Panc1 (cell line): ENCODE measurements around the gene INPP5B. TPM values are rescaled to one million over a fixed set of nuclear protein-coding genes. Genes with fewer than 3 reads are reported as not detected.

Experiments used
- ATAC-seq: fragments of 200-7000 bp; cut with Tn5 transposase; 2 replicates; pipeline ENCODE4 v1.9.1; 2020; ENCODE audit warnings: mild to moderate bottlenecking, moderate library complexity
- BruUV-seq: library from RNA; stranded (reverse); fragments of 400-500 nt; replicated peaks from 2 replicates; lab custom pipeline; 2021; lab: Mats Ljungman, UMichigan
- CTCF ChIA-PET: fragments of 300-600 bp; sonication (Branson Sonifier 250); formaldehyde crosslinking; loops from one replicate; lab custom pipeline; 2022; ENCODE audit warnings: antibody characterized with exemption; lab: Charles Lee
- POLR2A ChIA-PET: fragments of 300-600 bp; sonication (Branson Sonifier 250); formaldehyde crosslinking; loops from one replicate; lab custom pipeline; 2022; ENCODE audit warnings: antibody characterized with exemption; lab: Charles Lee
- DNase-seq: peaks from one replicate; pipeline ENCODE4 v3.0.0-alpha.2; 2010; ENCODE audit warnings: low read depth, low spot score
- H3K27ac ChIP-seq: 2 replicates; pipeline ENCODE4 v1.5.1; 2011; ENCODE audit warnings: mild to moderate bottlenecking, low read length, inconsistent platforms
- H3K27me3 ChIP-seq: fragments of 200-500 bp; sonication (Bioruptor generic); 2 replicates; pipeline ENCODE4 v1.6.0; 2014; ENCODE audit warnings: low read length, inconsistent platforms; ENCODE audit not compliant: control insufficient read depth, insufficient read depth
- H3K36me3 ChIP-seq: fragments of 200-500 bp; sonication (Bioruptor generic); 2 replicates; pipeline ENCODE4 v1.5.1; 2014; ENCODE audit warnings: inconsistent platforms, mild to moderate bottlenecking, low read length, moderate library complexity; ENCODE audit not compliant: control insufficient read depth, insufficient read depth
- H3K4me1 ChIP-seq: 2 replicates; pipeline ENCODE4 v1.5.1; 2011; ENCODE audit warnings: inconsistent platforms, mild to moderate bottlenecking, low read length, moderate library complexity; ENCODE audit not compliant: control insufficient read depth, insufficient read depth
- H3K4me3 ChIP-seq, 2 experiments: 2 replicates each; pipeline ENCODE4 v1.5.1; 2011 to 2012; ENCODE audit warnings: low read depth in 2 of 2, low read length in 2 of 2, mild to moderate bottlenecking in 2 of 2, inconsistent platforms in 1 of 2, moderate library complexity in 1 of 2
- H3K9me3 ChIP-seq: fragments of 200-500 bp; sonication (Bioruptor generic); 2 replicates; pipeline ENCODE4 v1.5.1; 2014; ENCODE audit warnings: low read depth, mild to moderate bottlenecking, inconsistent platforms, low read length, moderate library complexity; ENCODE audit not compliant: control insufficient read depth, insufficient read depth
- POLR2AphosphoS5 ChIP-seq: IDR thresholded peaks from 2 replicates; pipeline ENCODE4 v1.6.1; 2012; ENCODE audit warnings: mild to moderate bottlenecking, low read depth, low read length, moderate library complexity
- SIN3A ChIP-seq: IDR thresholded peaks from 2 replicates; pipeline ENCODE4 v1.6.1; 2012; ENCODE audit warnings: low read depth, mild to moderate bottlenecking, low read length, moderate library complexity, borderline replicate concordance; ENCODE audit not compliant: insufficient read depth
- TCF7L2 ChIP-seq: IDR thresholded peaks from 2 replicates; pipeline ENCODE4 v1.6.1; 2011; ENCODE audit warnings: mild to moderate bottlenecking, low read depth, low read length, inconsistent platforms
- in situ Hi-C: cut with HindIII; loops from 2 replicates; pipeline ENCODE4 v1.10.0; 2016; ENCODE audit warnings: low sequenced_read_pairs, low pct_unique_long_range_greater_than_20kb
- intact Hi-C: fragments of 100-400 bp; cut with micrococcal nuclease; formaldehyde crosslinking; loops from one replicate; pipeline ENCODE4 v1.10.0; 2022; ENCODE audit not compliant: unreplicated experiment
- total RNA-seq: library from RNA; stranded (reverse); gene quantifications from one replicate; pipeline ENCODE4 v1.2.1, GENCODE V29; 2021; ENCODE audit not compliant: unreplicated experiment
- TF ChIP-seq, protein P1 (sequence below): fragments of 450-650 bp; IDR thresholded peaks from 2 replicates; pipeline ENCODE4 v1.5.1; 2017; ENCODE audit warnings: mild to moderate bottlenecking
- TF ChIP-seq, protein P2 (sequence below), 2 experiments: IDR thresholded peaks; 2 replicates each; pipeline ENCODE4 v1.6.1; 2011 to 2012; ENCODE audit warnings: low read depth in 2 of 2, control low read depth in 1 of 2, low read length in 1 of 2, mild to moderate bottlenecking in 1 of 2, moderate library complexity in 1 of 2; ENCODE audit not compliant: insufficient read depth in 1 of 2

Gene INPP5B
- total RNA-seq, 1 experiment from 2014 or later, result 17.7 TPM

DNA sequence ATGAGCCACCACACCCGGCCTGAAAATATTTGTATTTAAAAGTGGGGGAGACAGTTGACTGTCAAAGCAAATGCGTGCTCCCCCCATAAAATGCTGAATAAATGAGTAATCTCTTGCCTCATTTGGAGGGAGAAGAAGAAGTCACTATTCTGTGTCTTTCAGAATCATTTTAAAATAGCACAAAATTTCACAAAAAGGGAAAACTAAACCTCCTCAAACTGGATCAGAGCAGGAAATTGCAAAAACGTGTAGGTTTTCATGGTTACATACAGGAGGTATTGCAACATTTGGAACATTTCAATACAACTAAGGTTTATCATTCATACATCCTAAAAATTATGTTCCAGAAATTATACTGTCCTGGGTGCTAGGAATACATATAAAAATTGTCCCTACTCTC lies 101.1 kb downstream of the INPP5B start:
- intact Hi-C loops (no loop called here), in situ Hi-C loops (no loop called here)
- no peak for DNase-seq
- no peak for ATAC-seq
- H3K9me3 ChIP-seq, result no peaks in the 10 kb centered on the region
- no peaks in the 10 kb centered on the region for H3K4me1 ChIP-seq
- H3K4me3 ChIP-seq, result no peak overlapping the region
- POLR2A ChIA-PET, result no interaction called here
- BruUV-seq, result no TSS peak
- TF ChIP-seq, protein P1, sequence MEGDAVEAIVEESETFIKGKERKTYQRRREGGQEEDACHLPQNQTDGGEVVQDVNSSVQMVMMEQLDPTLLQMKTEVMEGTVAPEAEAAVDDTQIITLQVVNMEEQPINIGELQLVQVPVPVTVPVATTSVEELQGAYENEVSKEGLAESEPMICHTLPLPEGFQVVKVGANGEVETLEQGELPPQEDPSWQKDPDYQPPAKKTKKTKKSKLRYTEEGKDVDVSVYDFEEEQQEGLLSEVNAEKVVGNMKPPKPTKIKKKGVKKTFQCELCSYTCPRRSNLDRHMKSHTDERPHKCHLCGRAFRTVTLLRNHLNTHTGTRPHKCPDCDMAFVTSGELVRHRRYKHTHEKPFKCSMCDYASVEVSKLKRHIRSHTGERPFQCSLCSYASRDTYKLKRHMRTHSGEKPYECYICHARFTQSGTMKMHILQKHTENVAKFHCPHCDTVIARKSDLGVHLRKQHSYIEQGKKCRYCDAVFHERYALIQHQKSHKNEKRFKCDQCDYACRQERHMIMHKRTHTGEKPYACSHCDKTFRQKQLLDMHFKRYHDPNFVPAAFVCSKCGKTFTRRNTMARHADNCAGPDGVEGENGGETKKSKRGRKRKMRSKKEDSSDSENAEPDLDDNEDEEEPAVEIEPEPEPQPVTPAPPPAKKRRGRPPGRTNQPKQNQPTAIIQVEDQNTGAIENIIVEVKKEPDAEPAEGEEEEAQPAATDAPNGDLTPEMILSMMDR, result no peak
- no peak for TF ChIP-seq POLR2AphosphoS5
- TF ChIP-seq SIN3A, result no peak
- no peak for TF ChIP-seq TCF7L2
- TF ChIP-seq, protein P2, sequence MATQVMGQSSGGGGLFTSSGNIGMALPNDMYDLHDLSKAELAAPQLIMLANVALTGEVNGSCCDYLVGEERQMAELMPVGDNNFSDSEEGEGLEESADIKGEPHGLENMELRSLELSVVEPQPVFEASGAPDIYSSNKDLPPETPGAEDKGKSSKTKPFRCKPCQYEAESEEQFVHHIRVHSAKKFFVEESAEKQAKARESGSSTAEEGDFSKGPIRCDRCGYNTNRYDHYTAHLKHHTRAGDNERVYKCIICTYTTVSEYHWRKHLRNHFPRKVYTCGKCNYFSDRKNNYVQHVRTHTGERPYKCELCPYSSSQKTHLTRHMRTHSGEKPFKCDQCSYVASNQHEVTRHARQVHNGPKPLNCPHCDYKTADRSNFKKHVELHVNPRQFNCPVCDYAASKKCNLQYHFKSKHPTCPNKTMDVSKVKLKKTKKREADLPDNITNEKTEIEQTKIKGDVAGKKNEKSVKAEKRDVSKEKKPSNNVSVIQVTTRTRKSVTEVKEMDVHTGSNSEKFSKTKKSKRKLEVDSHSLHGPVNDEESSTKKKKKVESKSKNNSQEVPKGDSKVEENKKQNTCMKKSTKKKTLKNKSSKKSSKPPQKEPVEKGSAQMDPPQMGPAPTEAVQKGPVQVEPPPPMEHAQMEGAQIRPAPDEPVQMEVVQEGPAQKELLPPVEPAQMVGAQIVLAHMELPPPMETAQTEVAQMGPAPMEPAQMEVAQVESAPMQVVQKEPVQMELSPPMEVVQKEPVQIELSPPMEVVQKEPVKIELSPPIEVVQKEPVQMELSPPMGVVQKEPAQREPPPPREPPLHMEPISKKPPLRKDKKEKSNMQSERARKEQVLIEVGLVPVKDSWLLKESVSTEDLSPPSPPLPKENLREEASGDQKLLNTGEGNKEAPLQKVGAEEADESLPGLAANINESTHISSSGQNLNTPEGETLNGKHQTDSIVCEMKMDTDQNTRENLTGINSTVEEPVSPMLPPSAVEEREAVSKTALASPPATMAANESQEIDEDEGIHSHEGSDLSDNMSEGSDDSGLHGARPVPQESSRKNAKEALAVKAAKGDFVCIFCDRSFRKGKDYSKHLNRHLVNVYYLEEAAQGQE (IDR thresholded peaks at IDR 0.05; ENCODE audit: insufficient read depth in 1 of 2, low read depth in 2 of 2, low read length in 1 of 2), result no peak
- CTCF ChIA-PET, result no interaction called here
- peaks cover under 1% of the 10 kb centered on the region; the same call in 1 of the 2 replicates for H3K36me3 ChIP-seq
- no peak overlapping the region for H3K27ac ChIP-seq
- H3K27me3 ChIP-seq, result no peaks in the 10 kb centered on the region

DNA sequence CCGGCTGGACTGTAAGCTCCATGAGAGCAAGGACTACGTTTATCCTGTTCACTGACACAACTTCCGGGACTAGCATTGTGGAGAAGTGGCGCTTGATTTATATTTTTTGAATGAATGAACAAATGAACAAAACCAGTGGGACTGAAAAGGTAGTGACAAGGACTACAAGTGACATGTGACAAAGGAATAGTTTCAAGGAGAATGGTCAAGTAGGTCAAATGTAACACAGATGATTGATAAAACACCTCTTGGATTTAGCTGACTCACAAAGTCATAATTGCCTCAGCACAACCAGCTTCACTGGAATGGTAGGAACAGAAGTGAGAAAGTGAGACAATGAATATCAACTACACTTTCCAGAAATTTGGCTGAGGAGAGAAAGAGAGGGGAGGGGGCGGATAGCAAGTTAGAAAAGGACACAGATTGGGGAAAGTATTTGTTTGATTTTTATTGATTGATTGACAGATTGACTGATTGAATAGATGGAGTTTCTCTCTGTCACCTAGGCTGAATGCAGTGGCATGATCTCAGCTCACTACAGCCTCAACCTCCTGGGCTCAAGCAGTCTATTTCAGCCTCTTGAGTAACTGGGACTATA lies 101.7 kb downstream of the INPP5B start:
- Histone ChIP-seq H3K27me3 (no peaks in the 10 kb centered on the region), H3K9me3 (no peaks in the 10 kb centered on the region), H3K27ac (no peak overlapping the region), H3K4me3 (no peak overlapping the region), H3K4me1 (no peaks in the 10 kb centered on the region), H3K36me3 (no peaks in the 10 kb centered on the region; the same call in 1 of the 2 replicates)
- ChIA-PET CTCF (no interaction called here), POLR2A (no interaction called here)
- TF ChIP-seq, protein P2 (IDR thresholded peaks at IDR 0.05; ENCODE audit: insufficient read depth in 1 of 2, low read depth in 2 of 2, low read length in 1 of 2), result no peak
- TF ChIP-seq SIN3A (no peak), POLR2AphosphoS5 (no peak), TCF7L2 (no peak)
- TF ChIP-seq, protein P1, result no peak
- intact Hi-C loops (no loop called here), in situ Hi-C loops (no loop called here)
- ATAC-seq, result no peak
- DNase-seq, result no peak
- BruUV-seq, result no TSS peak
